ENCODE data around the gene ARHGAP1.

Gene ARHGAP1

GRCh38 chr11:46640036-46640788, 60.2 kb downstream of the ARHGAP1 start:
- no peak for DNase-seq (ENCODE audit: low read depth)

GRCh38 chr11:46639197-46639839, 61.1 kb downstream of the ARHGAP1 start:
- no peak for DNase-seq (ENCODE audit: low read depth)

- DNase-seq (ENCODE audit: low read depth) = no peak
Measured at GRCh38 chr11:46637546-46637945, 62.9 kb downstream of the ARHGAP1 start.

- DNase-seq (ENCODE audit: low read depth) = no peak
Measured at GRCh38 chr11:46635557-46636139, 64.8 kb downstream of the ARHGAP1 start.

- no peak for DNase-seq (ENCODE audit: low read depth)
Measured at GRCh38 chr11:46633291-46634217, 66.9 kb downstream of the ARHGAP1 start.

GRCh38 chr11:46632502-46632901, 67.9 kb downstream of the ARHGAP1 start:
- DNase-seq (ENCODE audit: low read depth) = no peak

GRCh38 chr11:46631676-46632075, 68.7 kb downstream of the ARHGAP1 start:
- no peak for DNase-seq (ENCODE audit: low read depth)

- no peak for DNase-seq (ENCODE audit: low read depth)
Measured at GRCh38 chr11:46630237-46630636, 70.2 kb downstream of the ARHGAP1 start.

GRCh38 chr11:46628961-46629360, 71.5 kb downstream of the ARHGAP1 start:
- DNase-seq (ENCODE audit: low read depth) = no peak

Measured in T-helper 22 cell (primary cell).